HG02943 (cell line): ENCODE results near the gene TMEM151B.

Experiments
- ATAC-seq: cut with Tn5 transposase; IDR thresholded peaks from one replicate; pipeline ENCODE4 v1.9.1; 2021; ENCODE audit warnings: mild to moderate bottlenecking, low read depth, moderate library complexity; ENCODE audit not compliant: unreplicated experiment

TMEM151B gene

DNA sequence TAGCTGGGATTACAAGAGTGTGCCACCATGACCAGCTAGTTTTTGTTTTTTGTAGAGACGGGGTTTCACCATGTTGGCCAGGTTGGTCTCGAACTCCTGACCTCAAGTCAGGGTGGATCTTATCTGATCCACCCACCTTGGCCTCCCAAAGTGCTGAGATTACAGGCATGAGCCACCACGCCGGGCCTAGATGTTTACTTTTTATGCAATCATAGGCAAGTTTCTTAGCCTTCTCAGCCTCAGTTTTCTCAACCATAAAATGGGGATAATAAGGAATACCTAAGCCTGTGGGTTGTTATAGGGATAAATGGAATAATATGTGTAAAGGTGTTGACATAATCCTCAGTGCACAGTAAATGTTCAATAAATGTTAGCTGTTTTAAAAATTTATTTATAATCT lies 82.0 kb downstream of the TMEM151B start:
- ATAC-seq: no peak

- no peak for ATAC-seq
Observed at GRCh38 chr6:44353336-44353735, 83.1 kb downstream of the TMEM151B start.

DNA sequence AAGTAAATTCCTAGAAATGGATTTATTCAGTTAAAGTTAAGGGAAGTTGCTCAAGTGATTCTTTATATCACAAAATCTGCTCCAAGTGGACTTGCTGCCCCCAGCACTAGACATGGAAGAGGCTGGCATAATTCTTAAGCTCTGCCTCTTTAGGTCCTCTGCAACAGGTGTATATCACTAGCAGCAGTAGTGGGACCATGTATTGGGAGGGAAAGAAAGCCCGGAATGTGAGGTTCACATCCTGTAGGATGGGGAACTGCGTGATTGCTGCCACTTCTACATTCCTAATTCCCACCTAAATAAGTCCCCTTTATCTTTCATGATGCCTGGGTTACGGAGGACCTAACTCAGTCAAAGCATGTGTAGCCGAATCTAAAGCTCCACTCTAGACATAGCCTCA lies 85.4 kb downstream of the TMEM151B start:
- ATAC-seq: no peak

- ATAC-seq: no peak
Observed at GRCh38 chr6:44356487-44356886, 86.2 kb downstream of the TMEM151B start.
